ENCODE data around the gene AP2M1. TPM values are rescaled to one million over a fixed set of nuclear protein-coding genes. Genes with fewer than 3 reads are reported as not detected.
A peak's percentile ranks its signal among the peaks of the same experiment; 100 is the strongest.

AP2M1 gene
- total RNA-seq, 1 donor from 2014 or later, result 336 TPM

DNA sequence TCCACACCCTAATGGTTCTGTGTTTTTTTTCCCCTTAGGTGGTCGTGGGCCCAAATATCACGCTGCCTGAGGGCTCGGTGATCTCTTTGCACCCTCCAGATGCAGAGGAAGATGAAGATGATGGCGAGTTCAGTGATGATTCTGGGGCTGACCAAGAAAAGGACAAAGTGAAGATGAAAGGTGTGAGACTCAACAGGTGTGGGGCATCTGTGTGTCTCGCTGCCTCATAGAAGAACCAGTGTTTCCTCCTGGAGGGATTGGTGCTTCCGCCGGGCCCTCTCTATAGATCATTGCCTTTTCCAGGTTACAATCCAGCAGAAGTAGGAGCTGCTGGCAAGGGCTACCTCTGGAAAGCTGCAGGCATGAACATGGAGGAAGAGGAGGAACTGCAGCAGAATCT, 32.5 kb upstream of the AP2M1 start:
- Histone ChIP-seq H3K9me3 (replicated peaks) (no peaks in the 10 kb centered on the region), H3K4me3 (no peak overlapping the region), H3K4me1 (peaks cover 24% of the 10 kb centered on the region), H3K27me3 (ENCODE audit: low read depth) (no peaks in the 10 kb centered on the region), H3K27ac (replicated peaks) (no peak overlapping the region), H3K36me3 (peaks cover 93% of the 10 kb centered on the region)
- TF ChIP-seq, protein P1, sequence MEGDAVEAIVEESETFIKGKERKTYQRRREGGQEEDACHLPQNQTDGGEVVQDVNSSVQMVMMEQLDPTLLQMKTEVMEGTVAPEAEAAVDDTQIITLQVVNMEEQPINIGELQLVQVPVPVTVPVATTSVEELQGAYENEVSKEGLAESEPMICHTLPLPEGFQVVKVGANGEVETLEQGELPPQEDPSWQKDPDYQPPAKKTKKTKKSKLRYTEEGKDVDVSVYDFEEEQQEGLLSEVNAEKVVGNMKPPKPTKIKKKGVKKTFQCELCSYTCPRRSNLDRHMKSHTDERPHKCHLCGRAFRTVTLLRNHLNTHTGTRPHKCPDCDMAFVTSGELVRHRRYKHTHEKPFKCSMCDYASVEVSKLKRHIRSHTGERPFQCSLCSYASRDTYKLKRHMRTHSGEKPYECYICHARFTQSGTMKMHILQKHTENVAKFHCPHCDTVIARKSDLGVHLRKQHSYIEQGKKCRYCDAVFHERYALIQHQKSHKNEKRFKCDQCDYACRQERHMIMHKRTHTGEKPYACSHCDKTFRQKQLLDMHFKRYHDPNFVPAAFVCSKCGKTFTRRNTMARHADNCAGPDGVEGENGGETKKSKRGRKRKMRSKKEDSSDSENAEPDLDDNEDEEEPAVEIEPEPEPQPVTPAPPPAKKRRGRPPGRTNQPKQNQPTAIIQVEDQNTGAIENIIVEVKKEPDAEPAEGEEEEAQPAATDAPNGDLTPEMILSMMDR (IDR thresholded peaks at IDR 0.05; ENCODE audit: borderline replicate concordance), result no peak
- intact Hi-C loops (cut with micrococcal nuclease), result no loop called here
- DNase-seq, result no peak

DNA sequence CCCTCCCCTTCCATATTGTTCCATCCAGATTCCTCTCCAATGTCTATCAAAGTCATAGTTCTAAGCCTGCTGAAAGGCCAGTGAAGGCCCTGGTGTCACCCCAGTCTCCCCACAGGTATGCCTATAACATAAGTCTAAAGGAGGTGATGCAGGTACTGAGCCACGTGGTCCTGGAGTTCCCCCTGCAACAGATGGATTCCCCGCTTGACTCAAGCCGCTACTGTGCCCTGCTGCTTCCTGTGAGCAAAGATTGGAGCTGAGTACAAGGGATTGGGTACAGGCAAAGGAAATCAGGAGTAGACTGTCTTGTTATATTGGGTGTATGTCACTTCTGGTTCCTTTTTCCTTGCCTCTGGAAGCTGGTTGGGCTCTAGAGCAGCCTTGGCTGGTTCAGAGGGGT, 31.3 kb upstream of the AP2M1 start:
- TF ChIP-seq, protein P1 (IDR thresholded peaks at IDR 0.05; ENCODE audit: borderline replicate concordance), result no peak
- Histone ChIP-seq H3K36me3 (peaks cover 82% of the 10 kb centered on the region), H3K9me3 (replicated peaks) (no peaks in the 10 kb centered on the region), H3K4me1 (peaks cover 21% of the 10 kb centered on the region), H3K27ac (replicated peaks) (no peak overlapping the region), H3K27me3 (ENCODE audit: low read depth) (no peaks in the 10 kb centered on the region), H3K4me3 (no peak overlapping the region)
- no peak for DNase-seq
- intact Hi-C loops (cut with micrococcal nuclease), result no loop called here

DNA sequence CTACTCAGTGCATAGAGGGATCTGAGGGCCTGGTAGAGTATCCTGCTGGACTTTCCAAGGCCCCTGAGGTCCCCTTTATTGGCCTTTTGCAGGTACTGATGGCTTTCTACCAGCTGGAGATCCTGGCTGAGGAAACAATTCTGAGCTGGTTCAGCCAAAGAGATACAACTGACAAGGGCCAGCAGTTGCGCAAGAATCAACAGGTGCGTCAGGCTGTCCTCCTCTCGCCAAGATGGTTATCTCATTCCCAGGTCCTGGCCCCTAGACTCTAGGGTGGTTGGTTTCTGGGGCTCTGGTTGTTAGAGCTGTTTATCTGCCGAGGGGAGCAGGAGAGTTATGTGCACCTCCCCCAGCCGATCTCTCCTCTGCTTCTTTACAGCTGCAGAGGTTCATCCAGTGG, 30.1 kb upstream of the AP2M1 start:
- Histone ChIP-seq H3K27me3 (ENCODE audit: low read depth) (no peaks in the 10 kb centered on the region), H3K9me3 (replicated peaks) (no peaks in the 10 kb centered on the region), H3K4me3 (no peak overlapping the region), H3K4me1 (peaks cover 21% of the 10 kb centered on the region), H3K36me3 (peaks cover 72% of the 10 kb centered on the region), H3K27ac (replicated peaks) (peak overlapping the region; percentile 47)
- intact Hi-C loops (cut with micrococcal nuclease), result no loop called here
- DNase-seq, result no peak
- TF ChIP-seq, protein P1 (IDR thresholded peaks at IDR 0.05; ENCODE audit: borderline replicate concordance), result no peak

DNA sequence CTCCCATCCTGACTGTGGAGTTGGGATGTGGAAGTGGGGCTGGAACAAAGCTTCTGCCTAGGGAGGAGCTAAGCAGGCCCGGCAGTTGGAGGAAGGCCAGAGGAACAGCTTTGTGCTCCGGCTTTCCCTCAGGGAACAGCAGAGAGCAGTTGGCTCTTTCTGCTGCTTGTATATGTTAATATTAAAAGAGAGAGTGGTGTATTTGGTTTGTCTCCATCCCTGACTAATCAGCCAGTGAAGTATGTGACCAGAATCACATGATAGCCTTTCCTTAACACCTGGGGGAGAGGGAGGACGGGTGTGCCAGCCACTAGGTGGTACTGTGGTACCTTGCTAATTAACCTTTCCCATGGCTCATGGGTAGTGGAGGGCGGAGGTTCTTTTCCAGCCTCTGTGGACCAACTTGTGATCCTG, 29.5 kb upstream of the AP2M1 start:
- Histone ChIP-seq H3K36me3 (peaks cover 66% of the 10 kb centered on the region), H3K27me3 (ENCODE audit: low read depth) (no peaks in the 10 kb centered on the region), H3K4me1 (peaks cover 25% of the 10 kb centered on the region), H3K4me3 (no peak overlapping the region), H3K9me3 (replicated peaks) (no peaks in the 10 kb centered on the region), H3K27ac (replicated peaks) (peak overlapping the region; percentile 47)
- TF ChIP-seq, protein P1 (IDR thresholded peaks at IDR 0.05; ENCODE audit: borderline replicate concordance), result peak; percentile 62
- intact Hi-C loops (cut with micrococcal nuclease), result no loop called here
- peak; percentile 45 for DNase-seq

DNA sequence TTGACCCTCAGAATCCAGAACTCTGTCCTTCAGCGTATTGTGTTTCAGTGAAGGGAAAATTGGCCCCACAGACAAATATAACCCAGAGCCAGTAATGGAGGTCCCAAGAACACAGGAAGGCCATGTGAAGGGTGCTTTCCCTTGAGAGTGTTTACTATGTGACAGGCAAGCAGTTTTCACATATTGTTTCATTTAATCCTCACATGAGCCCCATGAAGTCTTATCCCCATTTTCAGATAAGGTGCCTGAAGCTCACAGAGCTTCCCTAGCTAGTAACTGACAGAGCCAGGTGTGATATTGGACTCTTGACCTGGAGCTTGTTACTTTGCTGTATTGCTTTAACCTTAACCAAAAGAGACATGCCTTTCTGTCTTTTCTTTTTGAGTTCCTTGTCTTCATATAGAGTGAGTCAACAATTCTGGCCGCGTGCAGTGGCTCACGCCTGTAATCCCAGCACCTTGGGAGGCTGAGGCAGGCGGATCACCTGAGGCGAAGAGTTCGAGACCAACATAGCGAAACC, 28.8 kb upstream of the AP2M1 start:
- no peaks in the 10 kb centered on the region for H3K27me3 ChIP-seq (ENCODE audit: low read depth)
- DNase-seq, result no peak
- no peaks in the 10 kb centered on the region for H3K9me3 ChIP-seq (replicated peaks)
- H3K4me3 ChIP-seq, result no peak overlapping the region
- TF ChIP-seq, protein P1 (IDR thresholded peaks at IDR 0.05; ENCODE audit: borderline replicate concordance), result no peak
- peaks cover 25% of the 10 kb centered on the region for H3K4me1 ChIP-seq
- intact Hi-C loops (cut with micrococcal nuclease), result no loop called here
- H3K27ac ChIP-seq (replicated peaks), result peak overlapping the region; percentile 47
- H3K36me3 ChIP-seq, result peaks cover 59% of the 10 kb centered on the region
